SK-N-MC (cell line): Measurements from ENCODE around the gene PRRT1.

Source experiments
- EZH2 ChIP-seq: fragments of 200-600 bp; sonication (generic); IDR thresholded peaks from one replicate; pipeline ENCODE4 v1.6.1; 2017; ENCODE audit warnings: antibody characterized with exemption
- POLR2AphosphoS5 ChIP-seq: IDR thresholded peaks from 2 replicates; pipeline ENCODE4 v1.6.1; 2012; ENCODE audit warnings: mild to moderate bottlenecking, low read depth, low read length, borderline replicate concordance

GRCh38 chr6:32171234-32171633, 19.5 kb upstream of the PRRT1 start:
- TF ChIP-seq POLR2AphosphoS5 (no peak), EZH2 (no peak)
